ENCODE data around the gene SYVN1.
"Not testable (repeated sequence)": the region's sequence is repeated elsewhere in the genome, so short reads cannot be mapped to it uniquely, and the experiment has no call there.

The SYVN1 gene

DNA sequence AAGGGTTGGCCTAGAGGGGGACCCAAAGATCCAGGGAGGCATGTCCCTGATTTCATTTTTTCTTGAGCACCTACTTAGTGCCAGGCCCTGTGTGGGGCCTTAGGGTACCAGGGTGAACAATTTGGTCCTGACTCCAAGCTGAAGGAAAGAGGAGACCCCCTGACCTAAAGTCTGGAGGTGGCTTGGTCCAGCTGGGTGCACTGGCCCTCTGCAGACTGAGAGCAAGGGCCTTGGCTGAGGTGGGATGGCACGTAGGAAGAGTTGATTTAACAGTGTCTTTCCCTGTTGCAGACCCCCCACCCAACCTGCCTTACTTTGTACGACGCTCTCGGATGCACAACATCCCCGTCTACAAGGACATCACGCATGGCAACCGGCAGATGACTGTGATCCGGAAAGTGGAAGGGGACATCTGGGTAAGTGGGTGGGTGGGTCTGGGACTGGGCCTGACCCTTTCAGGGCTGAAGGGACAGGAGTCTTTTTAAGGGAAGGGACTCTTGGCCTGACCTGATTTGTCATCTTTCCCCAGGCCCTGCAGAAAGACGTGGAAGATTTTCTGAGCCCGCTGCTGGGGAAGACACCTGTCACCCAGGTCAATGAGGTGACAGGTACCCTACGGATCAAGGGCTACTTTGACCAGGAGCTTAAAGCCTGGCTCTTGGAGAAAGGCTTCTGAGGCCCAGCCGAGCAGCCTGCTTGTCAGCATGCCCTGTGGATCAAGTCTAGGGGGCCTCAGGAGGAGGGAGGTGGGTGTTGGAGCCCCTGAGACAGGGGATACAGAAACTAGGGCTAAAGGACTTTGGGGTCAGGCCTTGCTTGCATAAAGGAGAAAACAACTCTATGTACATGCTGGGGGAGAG is 8.9 kb downstream of the SYVN1 start:
- DNase-seq: no peak

DNA sequence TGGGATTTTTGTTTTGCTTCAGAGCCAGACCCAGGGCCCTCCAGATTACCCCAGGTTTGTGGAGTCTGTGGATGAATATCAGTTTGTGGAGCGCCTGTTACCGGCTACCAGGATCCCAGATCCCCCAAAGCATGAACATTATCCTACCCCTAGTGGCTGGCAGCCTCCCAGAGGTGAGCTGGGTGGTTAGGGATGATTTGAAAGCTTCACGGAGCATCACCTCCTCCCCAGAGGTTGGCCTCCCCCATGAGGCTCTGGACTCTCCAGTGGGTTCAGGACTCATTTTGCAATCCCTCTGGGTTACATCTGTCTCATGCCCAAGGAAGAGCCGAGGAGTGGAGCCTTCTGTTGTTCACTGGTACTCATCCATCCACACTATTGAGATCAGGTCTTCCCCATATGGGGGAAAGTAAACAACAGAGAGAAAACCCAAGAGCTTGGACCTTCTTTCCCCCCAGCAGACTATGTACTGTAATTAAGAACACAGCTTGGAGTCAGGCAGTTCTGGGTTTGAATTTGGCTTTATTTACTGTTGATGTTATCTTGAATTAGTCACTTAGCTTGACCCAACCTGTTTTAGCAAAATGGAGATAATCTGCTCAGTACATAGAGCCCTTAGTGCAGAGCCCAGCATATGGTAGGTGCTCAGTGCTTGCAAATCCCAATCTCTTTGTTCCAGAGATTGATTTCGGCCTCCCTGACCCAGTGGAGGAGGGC is 9.7 kb downstream of the SYVN1 start:
- DNase-seq: no peak

GRCh38 chr11:65121865-65122696 is 12.2 kb downstream of the SYVN1 start, which contains the start of the genes FAU and MRPL49:
Gene FAU (minus strand): TSS chr11:65122134. CDS start chr11:65121813, 321 bp downstream.
Gene MRPL49 (plus strand): TSS chr11:65122321. CDS start chr11:65122347, 26 bp downstream.
- peak; percentile 98 for DNase-seq

DNA sequence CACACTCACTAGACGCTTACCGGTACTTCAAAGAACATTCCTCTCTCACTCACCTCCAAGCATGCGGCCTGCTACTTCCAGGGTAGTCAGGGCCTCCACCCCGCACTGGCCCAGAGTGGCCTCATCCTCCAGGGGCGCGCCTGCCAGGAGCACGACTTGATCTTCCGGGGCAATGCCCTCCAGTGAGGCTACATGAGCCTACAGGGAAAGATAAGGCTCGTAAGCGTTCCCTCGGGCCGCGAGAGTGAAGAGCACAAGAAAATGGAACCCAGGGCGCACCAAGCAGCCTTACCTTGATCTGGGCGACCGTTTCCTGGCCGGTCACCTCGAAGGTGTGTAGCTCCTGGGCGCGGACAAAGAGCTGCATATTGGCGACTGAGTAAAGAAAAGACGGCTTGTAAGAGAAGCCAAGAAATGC is 12.9 kb downstream of the SYVN1 start:
- no peak for DNase-seq

- no peak for DNase-seq
Measured at GRCh38 chr11:65120831-65121230, 13.5 kb downstream of the SYVN1 start.

DNA sequence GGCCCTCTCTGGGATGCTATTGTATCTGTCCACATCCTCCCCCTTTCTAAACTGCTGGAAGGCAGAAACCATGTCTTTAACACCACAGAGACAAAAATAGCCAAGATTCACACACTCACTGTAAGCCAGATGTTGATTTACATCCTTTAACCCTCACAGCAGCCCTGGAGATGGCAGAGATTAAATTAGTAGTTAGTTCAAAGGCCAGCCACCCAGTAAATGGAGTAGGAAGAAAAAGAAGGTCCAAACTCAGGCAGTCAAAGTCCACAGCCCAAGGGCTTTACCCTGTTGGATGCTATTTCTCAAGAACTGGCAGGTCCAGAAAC is 14.7 kb downstream of the SYVN1 start:
- no peak for DNase-seq

GRCh38 chr11:65118891-65119669 is 15.2 kb downstream of the SYVN1 start:
- not testable (repeated sequence) for DNase-seq

DNA sequence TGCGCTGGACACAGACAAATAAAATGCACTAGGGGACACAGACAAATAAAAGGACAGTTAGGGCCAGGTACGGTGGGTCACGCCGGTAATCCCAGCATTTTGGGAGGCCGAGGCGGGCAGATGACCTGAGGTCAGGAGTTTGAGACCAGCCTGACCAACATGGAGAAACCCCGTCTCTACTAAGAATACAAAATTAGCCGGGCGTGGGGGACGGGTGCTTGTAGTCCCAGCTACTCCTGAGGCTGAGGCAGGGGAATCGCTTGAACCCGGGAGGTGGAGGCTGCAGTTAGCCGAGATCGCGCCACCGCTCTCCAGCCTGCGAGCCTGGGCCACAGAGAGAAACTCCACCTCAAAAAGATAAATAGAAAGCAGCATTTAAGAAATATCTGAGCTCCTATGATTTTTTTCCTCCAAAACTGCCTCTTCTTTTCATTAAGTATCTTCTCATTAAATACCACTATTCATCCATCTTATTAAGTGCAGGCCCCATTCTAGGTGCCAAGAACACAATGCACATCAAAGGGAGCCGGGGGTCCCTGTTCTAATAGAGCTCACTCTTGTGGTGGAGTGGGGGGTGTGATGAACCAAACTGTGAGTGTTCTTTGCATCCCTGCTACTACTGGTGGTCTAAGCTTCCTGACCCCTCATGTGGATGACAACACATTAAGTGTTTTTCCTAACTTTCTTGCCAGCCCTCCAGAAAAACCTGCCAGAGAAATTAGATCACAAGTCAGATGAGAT is 16.1 kb downstream of the SYVN1 start:
- DNase-seq: no peak

DNA sequence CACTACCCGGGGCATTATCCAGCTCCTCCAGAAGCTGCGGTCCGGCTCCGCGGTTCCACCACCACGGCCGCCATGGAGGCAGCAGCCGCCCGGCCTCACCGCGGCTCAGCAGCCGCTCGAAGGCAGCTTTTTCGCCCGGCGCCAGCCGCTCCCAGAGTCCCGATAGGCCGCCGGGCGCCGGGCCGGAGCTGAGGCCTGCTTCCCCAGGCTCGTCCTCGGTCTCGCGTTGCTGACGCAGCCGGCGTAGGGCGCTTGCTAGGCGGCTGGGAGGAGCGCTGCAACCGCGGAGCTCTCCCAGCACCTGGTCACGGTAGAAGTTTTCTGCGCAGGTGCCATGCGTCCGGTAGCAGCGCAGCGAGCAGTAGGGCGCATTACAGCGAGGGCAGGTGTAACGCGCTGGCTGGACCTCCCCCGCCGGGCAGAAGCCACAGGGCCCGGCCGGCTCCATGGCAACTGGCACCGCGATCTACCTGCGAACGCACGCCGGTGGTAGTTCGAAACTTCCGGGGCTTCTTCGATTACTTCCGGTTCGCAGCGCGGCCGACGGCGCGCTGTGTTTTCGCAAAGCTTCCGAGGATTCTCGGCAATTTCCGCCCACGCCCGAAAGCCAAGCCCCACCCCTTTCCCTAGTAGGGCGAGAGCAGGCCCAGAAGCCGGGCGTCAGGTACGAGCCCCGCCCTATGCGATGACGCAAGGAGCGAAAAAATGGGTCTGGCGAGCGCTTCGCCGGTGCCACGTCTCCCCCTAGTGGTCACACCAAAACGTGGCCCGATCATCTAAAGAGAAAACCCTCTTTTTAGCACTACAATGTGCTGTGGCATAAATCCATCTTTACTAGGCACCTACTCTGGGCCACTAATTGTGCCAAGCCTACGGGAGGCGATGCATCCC is 16.9 kb downstream of the SYVN1 start, which contains the start of gene ZNHIT2:
TSS of gene ZNHIT2 (minus strand) at position 496 of the 891 bp plus-strand sequence. CDS start at position 448, 48 bp downstream.
- DNase-seq: peak; percentile 100

- DNase-seq: peak; percentile 70
Measured at GRCh38 chr11:65116370-65117205, 17.7 kb downstream of the SYVN1 start.

- DNase-seq: no peak
Measured at GRCh38 chr11:65115361-65116082, 18.8 kb downstream of the SYVN1 start.

DNA sequence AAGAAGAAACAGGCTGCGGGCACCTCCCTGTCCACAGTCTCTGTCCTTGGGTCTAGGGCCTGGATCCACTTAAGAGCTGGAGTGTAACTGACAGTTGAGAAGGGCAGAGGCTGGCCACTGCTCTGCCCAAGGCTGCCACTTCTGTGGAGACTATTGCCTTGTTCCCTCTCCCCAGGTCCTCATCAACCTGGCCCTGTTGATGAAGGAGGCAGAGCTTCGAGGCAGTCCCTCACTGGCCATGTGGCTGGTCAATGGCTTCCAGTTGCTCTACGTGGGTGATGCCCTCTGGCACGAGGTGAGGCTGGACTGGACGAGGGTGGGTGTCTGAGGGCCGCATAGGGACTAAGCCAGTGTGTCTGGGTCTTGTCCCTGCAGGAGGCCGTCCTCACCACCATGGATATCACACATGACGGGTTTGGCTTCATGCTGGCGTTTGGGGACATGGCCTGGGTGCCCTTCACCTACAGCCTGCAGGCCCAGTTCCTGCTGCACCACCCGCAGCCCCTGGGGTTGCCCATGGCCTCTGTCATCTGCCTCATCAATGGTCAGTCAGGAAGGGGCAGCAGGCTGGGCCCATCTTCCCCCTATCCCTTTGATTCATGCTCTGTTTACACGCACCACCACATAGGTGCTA is 19.7 kb downstream of the SYVN1 start:
- DNase-seq: no peak

- DNase-seq: no peak
Measured at GRCh38 chr11:65113839-65114238, 20.5 kb downstream of the SYVN1 start.

GRCh38 chr11:65113361-65113756 is 21.0 kb downstream of the SYVN1 start:
- no peak for DNase-seq

DNA sequence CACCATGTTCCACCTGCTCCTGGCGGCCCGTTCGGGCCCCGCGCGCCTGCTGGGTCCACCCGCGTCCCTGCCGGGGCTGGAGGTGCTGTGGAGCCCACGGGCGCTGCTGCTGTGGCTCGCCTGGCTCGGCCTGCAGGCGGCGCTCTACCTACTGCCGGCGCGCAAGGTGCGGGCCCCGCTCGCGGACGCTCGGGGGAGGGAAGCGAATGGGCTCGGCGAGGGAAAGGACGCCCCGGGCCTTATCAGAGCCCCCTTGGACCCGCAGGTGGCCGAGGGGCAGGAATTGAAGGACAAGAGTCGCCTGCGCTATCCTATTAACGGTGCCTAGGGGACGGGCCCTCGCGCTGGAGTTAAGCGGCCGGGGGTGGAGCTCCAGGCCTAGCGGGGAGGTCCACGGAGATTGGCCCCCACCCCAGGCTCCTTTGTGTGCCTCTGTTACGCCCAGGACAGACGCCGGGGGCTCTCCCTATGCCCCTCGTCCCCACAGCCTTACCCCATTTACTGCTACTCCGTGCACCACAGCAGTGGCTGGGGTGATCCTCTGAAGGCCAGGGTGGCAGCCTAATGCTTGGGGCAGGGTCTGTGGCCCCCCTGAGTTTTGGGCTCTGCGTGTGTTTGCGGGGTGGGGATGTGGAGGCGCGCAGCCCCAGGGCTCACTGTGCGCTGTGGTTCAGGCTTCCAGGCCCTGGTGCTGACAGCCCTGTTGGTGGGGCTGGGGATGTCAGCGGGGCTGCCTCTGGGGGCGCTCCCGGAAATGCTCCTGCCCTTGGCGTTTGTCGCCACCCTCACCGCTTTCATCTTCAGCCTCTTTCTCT is 21.6 kb downstream of the SYVN1 start:
- DNase-seq: peak; percentile 74

- DNase-seq: peak; percentile 90
Measured at GRCh38 chr11:65111744-65112545, 22.4 kb downstream of the SYVN1 start, which contains the start of gene TM7SF2. Gene TM7SF2 (plus strand): TSS chr11:65111872. CDS start chr11:65112016, 144 bp downstream.
